Endothelial cell (in vitro differentiated cells): Measurements from ENCODE around the gene EOLA1. TPM values are rescaled to one million over a fixed set of nuclear protein-coding genes. Genes with fewer than 3 reads are reported as not detected.
"Not testable (repeated sequence)": the region's sequence is repeated elsewhere in the genome, so short reads cannot be mapped to it uniquely, and the experiment has no call there.

Experiments used
- DNase-seq: peaks from one replicate; pipeline ENCODE4 v3.0.0; 2021; ENCODE audit warnings: low spot score
- H3K27ac Mint-ChIP-seq: one replicate; pipeline ENCODE4 v1.8.0; 2021; ENCODE audit warnings: mixed read lengths, inconsistent platforms; ENCODE audit not compliant: unreplicated experiment
- H3K27me3 Mint-ChIP-seq: one replicate; pipeline ENCODE4 v1.8.0; 2021; ENCODE audit warnings: mild to moderate bottlenecking, moderate library complexity, mixed read lengths, inconsistent platforms; ENCODE audit not compliant: unreplicated experiment
- H3K36me3 Mint-ChIP-seq: one replicate; pipeline ENCODE4 v1.8.0; 2021; ENCODE audit warnings: mild to moderate bottlenecking, low read depth, mixed read lengths, inconsistent platforms; ENCODE audit not compliant: unreplicated experiment
- H3K4me1 Mint-ChIP-seq: one replicate; pipeline ENCODE4 v1.8.0; 2021; ENCODE audit warnings: mild to moderate bottlenecking, mixed read lengths, inconsistent platforms; ENCODE audit not compliant: unreplicated experiment
- H3K4me3 Mint-ChIP-seq: one replicate; pipeline ENCODE4 v1.8.0; 2021; ENCODE audit warnings: mild to moderate bottlenecking, mixed read lengths, inconsistent platforms; ENCODE audit not compliant: unreplicated experiment
- H3K9me3 Mint-ChIP-seq: one replicate; pipeline ENCODE4 v1.8.0; 2021; ENCODE audit warnings: mixed read lengths, inconsistent platforms; ENCODE audit not compliant: unreplicated experiment
- total RNA-seq: library from RNA; stranded (reverse); fragmentation: NEBNext Ultra II Directional; extraction: Animal tissue kit (Norgen Biotek cat#: 25700); gene quantifications from one replicate; pipeline ENCODE4 v1.2.1, GENCODE V29; 2021; ENCODE audit not compliant: unreplicated experiment
- TF ChIP-seq, protein P1 (sequence below): fragments of 200-600 bp; sonication (generic); IDR thresholded peaks from one replicate; pipeline ENCODE4 v1.5.0; 2021; ENCODE audit warnings: antibody characterized with exemption; ENCODE audit not compliant: unreplicated experiment

The EOLA1 gene
- total RNA-seq, 1 donor from 2014 or later: 57.4 TPM

DNA sequence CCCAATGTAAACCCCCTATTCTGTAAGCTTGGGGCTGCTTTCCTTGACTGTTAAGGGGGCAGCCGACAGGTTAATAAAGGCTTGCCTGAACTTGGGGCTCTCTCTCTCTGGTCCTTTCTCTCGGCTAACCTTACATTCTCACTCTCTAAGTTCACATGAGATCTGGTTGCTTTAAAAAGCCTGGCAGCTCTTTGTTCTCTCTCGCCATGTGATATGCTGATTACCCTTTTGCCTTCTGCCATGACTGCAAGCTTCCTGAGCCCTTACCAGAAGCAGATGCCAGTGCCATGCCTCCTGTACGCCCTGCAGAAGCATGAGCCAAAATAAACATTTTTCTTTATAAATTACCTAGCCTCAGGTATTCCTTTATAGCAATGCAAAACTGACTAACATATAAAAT lies 14.4 kb downstream of the EOLA1 start:
- H3K4me3 Mint-ChIP-seq, H3K9me3 Mint-ChIP-seq, DNase-seq, H3K4me1 Mint-ChIP-seq, H3K27me3 Mint-ChIP-seq, H3K27ac Mint-ChIP-seq, H3K36me3 Mint-ChIP-seq: not testable (repeated sequence)

DNA sequence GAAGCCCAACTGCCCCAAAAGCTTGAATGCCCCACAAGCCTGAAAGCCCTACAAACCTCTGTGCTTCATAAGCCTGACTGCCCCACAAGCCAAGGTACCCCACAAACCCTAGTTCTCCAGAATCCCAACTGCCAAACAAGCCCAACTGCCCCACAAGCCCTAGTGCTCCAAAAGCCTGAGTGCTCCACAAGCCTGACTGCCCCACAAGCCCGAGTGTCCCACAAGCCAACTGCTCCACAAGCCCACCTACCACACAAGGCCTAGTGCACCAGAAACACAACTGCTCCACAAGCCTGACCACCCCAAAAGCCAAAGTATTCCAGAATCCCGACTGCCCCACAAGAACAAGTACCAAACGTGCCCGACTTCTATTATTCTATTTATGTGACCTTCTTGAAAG lies 22.5 kb downstream of the EOLA1 start:
- peak overlapping the region; percentile 24 for H3K4me3 Mint-ChIP-seq
- no peaks in the 10 kb centered on the region for H3K4me1 Mint-ChIP-seq
- no peak for DNase-seq
- H3K36me3 Mint-ChIP-seq: no peaks in the 10 kb centered on the region
- H3K27me3 Mint-ChIP-seq: no peaks in the 10 kb centered on the region
- no peaks in the 10 kb centered on the region for H3K9me3 Mint-ChIP-seq
- TF ChIP-seq, protein P1, sequence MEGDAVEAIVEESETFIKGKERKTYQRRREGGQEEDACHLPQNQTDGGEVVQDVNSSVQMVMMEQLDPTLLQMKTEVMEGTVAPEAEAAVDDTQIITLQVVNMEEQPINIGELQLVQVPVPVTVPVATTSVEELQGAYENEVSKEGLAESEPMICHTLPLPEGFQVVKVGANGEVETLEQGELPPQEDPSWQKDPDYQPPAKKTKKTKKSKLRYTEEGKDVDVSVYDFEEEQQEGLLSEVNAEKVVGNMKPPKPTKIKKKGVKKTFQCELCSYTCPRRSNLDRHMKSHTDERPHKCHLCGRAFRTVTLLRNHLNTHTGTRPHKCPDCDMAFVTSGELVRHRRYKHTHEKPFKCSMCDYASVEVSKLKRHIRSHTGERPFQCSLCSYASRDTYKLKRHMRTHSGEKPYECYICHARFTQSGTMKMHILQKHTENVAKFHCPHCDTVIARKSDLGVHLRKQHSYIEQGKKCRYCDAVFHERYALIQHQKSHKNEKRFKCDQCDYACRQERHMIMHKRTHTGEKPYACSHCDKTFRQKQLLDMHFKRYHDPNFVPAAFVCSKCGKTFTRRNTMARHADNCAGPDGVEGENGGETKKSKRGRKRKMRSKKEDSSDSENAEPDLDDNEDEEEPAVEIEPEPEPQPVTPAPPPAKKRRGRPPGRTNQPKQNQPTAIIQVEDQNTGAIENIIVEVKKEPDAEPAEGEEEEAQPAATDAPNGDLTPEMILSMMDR: no peak
- no peak overlapping the region for H3K27ac Mint-ChIP-seq

DNA sequence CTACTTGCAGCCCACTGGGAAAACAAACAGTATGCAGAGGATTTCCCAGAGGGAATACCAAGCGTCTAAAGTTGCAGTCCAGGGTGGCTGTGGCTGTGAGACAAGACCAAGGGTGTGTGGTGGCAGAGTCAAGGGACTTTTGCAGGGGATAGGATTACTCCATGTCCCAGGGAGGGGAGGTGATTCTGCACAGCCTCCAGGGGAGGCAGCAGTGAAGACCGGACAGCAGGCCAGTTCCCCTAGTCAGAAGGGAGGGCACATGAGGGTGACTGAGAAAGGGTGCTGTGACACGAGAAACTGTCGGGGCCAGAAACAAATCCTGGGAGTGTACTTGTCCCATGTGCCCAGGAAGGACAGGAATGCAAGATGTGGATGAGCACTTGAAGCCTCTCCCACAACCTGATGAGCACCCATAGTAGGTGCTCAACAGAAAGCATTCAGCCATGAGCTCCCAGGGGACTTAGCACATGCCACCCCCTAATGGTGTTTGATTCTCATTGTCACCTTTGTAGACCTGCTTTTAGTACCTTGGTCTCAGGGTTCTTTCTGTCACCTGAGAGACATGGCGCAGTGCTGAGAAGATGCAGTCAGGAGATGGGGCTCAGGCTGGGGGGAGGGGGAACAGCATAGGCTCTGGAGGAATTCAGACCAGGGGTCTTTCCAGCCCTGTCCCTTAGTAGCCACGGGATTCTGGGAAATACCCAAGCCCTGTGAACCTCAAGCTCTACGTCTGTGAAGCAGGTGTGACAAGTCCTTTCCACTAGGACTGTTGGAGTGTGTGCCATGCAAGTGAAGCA lies 27.0 kb downstream of the EOLA1 start:
- Mint-ChIP-seq H3K27ac (no peak overlapping the region), H3K9me3 (no peaks in the 10 kb centered on the region), H3K4me3 (no peak overlapping the region), H3K36me3 (no peaks in the 10 kb centered on the region), H3K4me1 (peaks cover 11% of the 10 kb centered on the region), H3K27me3 (no peaks in the 10 kb centered on the region)
- TF ChIP-seq, protein P1: no peak
- DNase-seq: no peak

DNA sequence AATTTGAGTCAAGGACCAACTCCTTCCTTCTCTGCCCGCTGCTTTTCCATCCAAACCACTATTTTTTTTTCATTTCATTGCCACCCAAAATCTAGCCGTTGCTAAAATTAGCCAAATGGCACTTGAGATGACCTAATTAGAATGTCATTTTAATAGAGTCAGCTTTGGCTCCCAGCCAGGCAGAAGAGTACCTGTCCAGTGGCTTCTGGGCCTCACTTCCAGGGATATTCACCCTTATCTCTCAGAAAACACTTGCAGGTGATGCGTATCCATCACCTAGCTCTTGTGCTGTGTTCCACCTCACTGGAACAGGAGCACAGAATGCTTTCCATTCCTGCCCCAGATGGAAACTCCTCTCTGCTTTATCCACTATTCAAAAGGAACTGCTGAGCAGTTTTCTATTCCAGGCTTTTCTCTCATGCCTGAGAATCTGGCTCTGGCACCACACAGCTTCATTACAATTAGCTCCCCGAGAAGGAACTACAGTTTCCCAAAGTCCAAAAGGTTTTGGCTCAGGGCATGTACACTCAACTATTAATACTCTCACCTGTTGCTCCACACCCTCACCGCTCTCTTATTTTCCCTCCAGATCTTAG lies 28.0 kb downstream of the EOLA1 start:
- H3K9me3 Mint-ChIP-seq: no peaks in the 10 kb centered on the region
- DNase-seq: no peak
- peaks cover 11% of the 10 kb centered on the region for H3K4me1 Mint-ChIP-seq
- no peaks in the 10 kb centered on the region for H3K27me3 Mint-ChIP-seq
- TF ChIP-seq, protein P1: no peak
- H3K36me3 Mint-ChIP-seq: no peaks in the 10 kb centered on the region
- no peak overlapping the region for H3K27ac Mint-ChIP-seq
- no peak overlapping the region for H3K4me3 Mint-ChIP-seq

DNA sequence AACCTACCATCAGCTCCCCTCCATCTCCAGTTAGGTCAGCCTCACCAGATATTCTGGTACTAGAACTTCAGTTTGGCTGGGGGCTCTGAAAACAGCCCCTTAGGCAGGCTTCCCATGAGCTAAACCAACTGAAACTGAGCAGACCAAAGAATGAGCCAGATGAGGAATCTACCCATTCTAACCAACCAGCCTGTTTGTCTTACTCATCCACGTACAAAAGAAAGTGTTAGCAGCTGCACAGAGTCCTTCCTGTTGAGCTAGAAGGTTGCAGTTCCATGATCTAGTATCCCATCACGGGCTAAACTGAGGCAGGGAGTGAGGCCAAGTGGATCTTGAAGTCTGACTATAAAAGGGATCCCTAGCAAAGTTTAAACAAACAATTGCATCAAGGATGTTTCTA lies 29.0 kb downstream of the EOLA1 start:
- DNase-seq: no peak
- H3K27ac Mint-ChIP-seq: no peak overlapping the region
- H3K4me3 Mint-ChIP-seq: no peak overlapping the region
- peaks cover 11% of the 10 kb centered on the region for H3K4me1 Mint-ChIP-seq
- no peaks in the 10 kb centered on the region for H3K9me3 Mint-ChIP-seq
- H3K27me3 Mint-ChIP-seq: no peaks in the 10 kb centered on the region
- H3K36me3 Mint-ChIP-seq: no peaks in the 10 kb centered on the region
- TF ChIP-seq, protein P1: no peak
